A549 (cell line): ENCODE measurements around the gene GLDC. TPM values are rescaled to one million over a fixed set of nuclear protein-coding genes. Genes with fewer than 3 reads are reported as not detected.
A peak's percentile ranks its signal among the peaks of the same experiment; 100 is the strongest.

ENCODE experiments used
- ATAC-seq, 2 experiments: fragments of 200-7000 bp in 1 of 2; fragments of >200 bp in 1 of 2; cut with Nextera tagmentation in 1 of 2; cut with Tn5 transposase in 1 of 2; 3 replicates each; pipeline versions ENCODE4 v1.8.0 to v1.9.1; 2018 to 2020; ENCODE audit warnings: mild to moderate bottlenecking in 1 of 2, moderate library complexity in 1 of 2
- CTCF ChIA-PET: fragments of 300-600 bp; sonication (Branson Sonifier 250); formaldehyde crosslinking; extraction: SDS; loops from one replicate; lab custom pipeline; 2021; ENCODE audit warnings: antibody characterized with exemption, inconsistent platforms; lab: Yijun Ruan, JAX
- POLR2A ChIA-PET: fragments of 350-600 bp; formaldehyde crosslinking; extraction: SDS; loops from one replicate; lab custom pipeline; 2021; ENCODE audit warnings: antibody characterized with exemption, inconsistent platforms; lab: Yijun Ruan, JAX
- DNase-seq, 2 experiments: peaks; one replicate each; pipeline versions ENCODE4 v3.0.0 to v3.0.0-alpha.2; 2011 to 2016; ENCODE audit warnings: low read depth in 1 of 2, low spot score in 1 of 2
- FAIRE-seq: peaks from 2 replicates; lab custom pipeline; 2011; peaks lifted over from hg19 to GRCh38; lab: Jason Lieb, UNC
- H3K27ac ChIP-seq, 2 experiments: fragments of >200 bp; sonication (Bioruptor Twin); formaldehyde crosslinking; 3 replicates each; pipeline ENCODE4 v1.5.1; 2016 to 2017
- H3K4me1 ChIP-seq: fragments of >200 bp; sonication (Bioruptor Twin); formaldehyde crosslinking; 3 replicates; pipeline ENCODE4 v1.6.1; 2016
- H3K4me2 ChIP-seq: fragments of >200 bp; sonication (Bioruptor Twin); formaldehyde crosslinking; 3 replicates; pipeline ENCODE4 v1.6.1; 2016
- H3K4me3 ChIP-seq: fragments of >200 bp; sonication (Bioruptor Twin); formaldehyde crosslinking; 3 replicates; pipeline ENCODE4 v1.5.1; 2016
- H3K9me3 ChIP-seq: fragments of >200 bp; sonication (Bioruptor Twin); formaldehyde crosslinking; 3 replicates; pipeline ENCODE4 v1.6.1; 2016
- CBX8 ChIP-seq: fragments of 200-600 bp; sonication (generic); IDR thresholded peaks from 2 replicates; pipeline ENCODE4 v1.6.1; 2016
- CEBPB ChIP-seq, 2 experiments: fragments of >200 bp in 1 of 2; sonication (Bioruptor Twin) in 1 of 2; formaldehyde crosslinking in 1 of 2; IDR thresholded peaks; 2 replicates each; pipeline ENCODE4 v1.6.1; 2012 to 2016
- CHD2 ChIP-seq: fragments of 150-350 bp; IDR thresholded peaks from 2 replicates; pipeline ENCODE4 v1.6.1; 2014; ENCODE audit warnings: low read length; ENCODE audit not compliant: partially characterized antibody
- EHF ChIP-seq: fragments of 250-450 bp; sonication (Bioruptor Pico); IDR thresholded peaks from 2 replicates; pipeline ENCODE4 v1.5.0; 2020; ENCODE audit warnings: mild to moderate bottlenecking
- ELK1 ChIP-seq: fragments of 150-350 bp; IDR thresholded peaks from 2 replicates; pipeline ENCODE4 v1.6.1; 2014; ENCODE audit warnings: low read depth, mild to moderate bottlenecking, low read length
- EP300 ChIP-seq, 2 experiments: fragments of >200 bp; sonication (Bioruptor Twin); formaldehyde crosslinking; IDR thresholded peaks; 2 replicates in 1 of 2; 3 replicates in 1 of 2; pipeline ENCODE4 v1.6.1; 2016 to 2017
- ESRRA ChIP-seq: fragments of 150-350 bp; IDR thresholded peaks from 2 replicates; pipeline ENCODE4 v1.6.1; 2014; ENCODE audit warnings: mild to moderate bottlenecking, low read length, borderline replicate concordance
- FOSL2 ChIP-seq, 2 experiments: fragments of 450-650 bp in 1 of 2; fragments of >200 bp in 1 of 2; sonication (Bioruptor Twin) in 1 of 2; formaldehyde crosslinking; IDR thresholded peaks; 2 replicates each; pipeline versions ENCODE4 v1.5.0 to v1.6.1; 2016 to 2020; ENCODE audit warnings: mild to moderate bottlenecking in 1 of 2, moderate library complexity in 1 of 2
- GATA3 ChIP-seq: IDR thresholded peaks from 2 replicates; pipeline ENCODE4 v1.6.1; 2012; ENCODE audit warnings: borderline replicate concordance
- HOXB13 ChIP-seq: fragments of 250-450 bp; sonication (Bioruptor Pico); IDR thresholded peaks from 2 replicates; pipeline ENCODE4 v1.5.0; 2020; ENCODE audit warnings: low read depth, mild to moderate bottlenecking, moderate library complexity
- JUN ChIP-seq, 2 experiments: fragments of >200 bp; sonication (Bioruptor Twin); formaldehyde crosslinking; IDR thresholded peaks; 2 replicates in 1 of 2; 3 replicates in 1 of 2; pipeline ENCODE4 v1.6.1; 2016 to 2017
- JUNB ChIP-seq: fragments of >200 bp; sonication (Bioruptor Twin); formaldehyde crosslinking; IDR thresholded peaks from 2 replicates; pipeline ENCODE4 v1.6.1; 2016
- MAX ChIP-seq: IDR thresholded peaks from 2 replicates; pipeline ENCODE4 v1.6.1; 2012
- MAZ ChIP-seq: fragments of 150-350 bp; IDR thresholded peaks from 2 replicates; pipeline ENCODE4 v1.6.1; 2014; ENCODE audit warnings: antibody characterized with exemption, low read depth, low read length, borderline replicate concordance
- NFE2L2 ChIP-seq: fragments of 150-350 bp; conservative IDR thresholded peaks from 2 replicates; pipeline ENCODE4 v1.6.1; 2014; ENCODE audit warnings: low read length
- NR3C1 ChIP-seq: fragments of >200 bp; sonication (Bioruptor Twin); formaldehyde crosslinking; IDR thresholded peaks from 3 replicates; pipeline ENCODE4 v1.6.1; 2017
- PBX3 ChIP-seq: IDR thresholded peaks from 2 replicates; pipeline ENCODE4 v1.6.1; 2012
- ZSCAN20 ChIP-seq: fragments of 250-450 bp; sonication (Bioruptor Pico); IDR thresholded peaks from 2 replicates; pipeline ENCODE4 v1.8.0; 2022; ENCODE audit warnings: mild to moderate bottlenecking, moderate library complexity
- WGBS: methylation state at CpG from one replicate; pipeline ENCODE4 v1.1.6; 2017; ENCODE audit errors: missing lambda C conversion rate; 5-methylcytosine and 5-hydroxymethylcytosine counted together
- polyA plus RNA-seq, 4 experiments: library from polyadenylated mRNA; depleted of rRNA in 3 of 4; stranded (reverse); fragments of >200 nt; fragmentation: RNase III in 1 of 4; extraction: RNeasy Plus Mini Kit Qiagen cat#74134 plus additional on column Dnase treatment in 1 of 4; gene quantifications; 2 replicates in 3 of 4; 3 replicates in 1 of 4; pipeline ENCODE4 v1.2.3, GENCODE V29; 2011 to 2017

Gene GLDC
- polyA plus RNA-seq, 2 of the 4 experiments (the other 2 are of a cell fraction) = 16.7 to 18.8 TPM

- ChIA-PET POLR2A (interaction anchor here (0.8 to 3.1 kb wide), 2 partner anchors 112 to 154 kb away, joined by 5 to 19 read pairs; partner anchors contain the start of gene UHRF2), CTCF (interaction anchor here (0.6 to 5.4 kb wide), 16 partner anchors 9 to 261 kb away, joined by 3 to 70 read pairs (median 4); no protein-coding TSS in a partner anchor)
- no peak for FAIRE-seq
- Histone ChIP-seq H3K4me2 (peak overlapping the region; percentile 79), H3K4me1 (peaks cover 25% of the 10 kb centered on the region), H3K4me3 (peak overlapping the region; percentile 15; the same call in 1 of the 3 replicates), H3K27ac (peak overlapping the region; percentile 93 to 94), H3K9me3 (no peaks in the 10 kb centered on the region)
- peak; percentile 82 to 83 for ATAC-seq
- DNase-seq = peak; percentile 41 to 79
- TF ChIP-seq PBX3 = no peak
- TF ChIP-seq FOSL2 (IDR thresholded peaks at IDR 0.05) = peak; percentile 71
- peak; percentile 61 for TF ChIP-seq FOSL2 (CRISPR knock-in tag; IDR thresholded peaks at IDR 0.05)
- WGBS = 7% methylated on average over 5 of the region's 5 CpGs
Measured at GRCh38 chr9:6567140-6567591, 78.4 kb downstream of the GLDC start.

GRCh38 chr9:6566409-6567139 lies 79.0 kb downstream of the GLDC start:
- no peak for TF ChIP-seq EHF (CRISPR knock-in tag)
- peak in 1 of 2 experiments; percentile 47; a peak in 2 of 5 replicates for TF ChIP-seq EP300 (IDR thresholded peaks at IDR 0.05)
- no peak for TF ChIP-seq MAZ
- TF ChIP-seq ZSCAN20 (CRISPR knock-in tag) = 0 out of 2 replicates have a peak, but pooled peaks have one; percentile 20
- TF ChIP-seq JUNB = peak; percentile 78
- no peak for TF ChIP-seq ESRRA
- TF ChIP-seq CHD2 = no peak
- peak; percentile 44 to 78; a peak in 3 of 4 replicates for TF ChIP-seq CEBPB (IDR thresholded peaks at IDR 0.05)
- 0 out of 2 replicates have a peak, but pooled peaks have one; percentile 8 for TF ChIP-seq PBX3
- peak; percentile 88 for TF ChIP-seq MAX
- peak; percentile 14; the same call in 1 of the 2 replicates for TF ChIP-seq GATA3
- no peak for TF ChIP-seq NR3C1
- no peak for TF ChIP-seq NFE2L2
- TF ChIP-seq CBX8 = no peak
- peak; percentile 93 for TF ChIP-seq FOSL2 (IDR thresholded peaks at IDR 0.05)
- peak; percentile 95 for TF ChIP-seq FOSL2 (CRISPR knock-in tag; IDR thresholded peaks at IDR 0.05)
- TF ChIP-seq JUN (IDR thresholded peaks at IDR 0.05) = peak in 1 of 2 experiments; percentile 53; a peak in 3 of 5 replicates
- TF ChIP-seq HOXB13 (CRISPR knock-in tag) = no peak
- no peak for TF ChIP-seq ELK1
- TF ChIP-seq, all 56 proteins: peak for 9
- ChIA-PET CTCF (interaction anchor here (0.6 to 5.4 kb wide), 8 partner anchors 11 to 260 kb away, joined by 3 to 70 read pairs (median 6); no protein-coding TSS in a partner anchor), POLR2A (interaction anchor here (0.8 to 3.1 kb wide), 2 partner anchors 112 to 153 kb away, joined by 5 to 19 read pairs; partner anchors contain the start of gene UHRF2)
- peaks cover 25% of the 10 kb centered on the region for H3K4me1 ChIP-seq
- 3% methylated on average over 10 of the region's 10 CpGs for WGBS
- H3K4me2 ChIP-seq = peak overlapping the region; percentile 79
- peak overlapping the region; percentile 93 to 94 for H3K27ac ChIP-seq
- FAIRE-seq = no peak
- peak overlapping the region; percentile 15; the same call in 2 of the 3 replicates for H3K4me3 ChIP-seq
- peak; percentile 94 to 95 for ATAC-seq
- no peaks in the 10 kb centered on the region for H3K9me3 ChIP-seq
- DNase-seq = peak; percentile 89 to 90
